AML-193 (cell line): ENCODE data around the gene COPG1.
"Not testable (repeated sequence)": the region's sequence is repeated elsewhere in the genome, so short reads cannot be mapped to it uniquely, and the experiment has no call there.

Experiments used
- DNase-seq, 2 experiments: peaks; one replicate each; lab custom pipeline; 2025; lab: John Stamatoyannopoulos, UW

COPG1 gene

DNA sequence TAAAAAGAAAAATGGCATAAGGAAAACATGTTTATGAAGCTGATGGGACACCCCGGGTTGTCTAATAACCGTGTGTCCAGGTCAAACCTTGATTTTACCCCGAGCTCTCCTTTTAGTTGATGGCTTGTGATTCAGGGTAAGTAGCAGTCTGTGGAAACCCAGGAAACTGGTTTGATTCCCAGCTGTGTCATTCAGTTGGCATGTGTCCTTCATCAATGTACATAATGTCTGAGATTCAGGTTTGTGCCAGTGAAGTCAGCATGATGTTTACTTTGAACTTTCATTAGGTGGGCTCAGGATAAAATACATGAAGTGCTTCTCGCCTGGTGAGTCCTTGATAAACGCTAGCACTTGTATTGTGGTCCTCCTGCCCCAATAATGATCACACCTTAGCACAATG lies 4.3 kb upstream of the COPG1 start:
- DNase-seq, result no peak

- DNase-seq, result peak; percentile 98 to 99
These were observed 3.6 kb upstream of the COPG1 start for GRCh38 chr3:129245641-129246306.

DNA sequence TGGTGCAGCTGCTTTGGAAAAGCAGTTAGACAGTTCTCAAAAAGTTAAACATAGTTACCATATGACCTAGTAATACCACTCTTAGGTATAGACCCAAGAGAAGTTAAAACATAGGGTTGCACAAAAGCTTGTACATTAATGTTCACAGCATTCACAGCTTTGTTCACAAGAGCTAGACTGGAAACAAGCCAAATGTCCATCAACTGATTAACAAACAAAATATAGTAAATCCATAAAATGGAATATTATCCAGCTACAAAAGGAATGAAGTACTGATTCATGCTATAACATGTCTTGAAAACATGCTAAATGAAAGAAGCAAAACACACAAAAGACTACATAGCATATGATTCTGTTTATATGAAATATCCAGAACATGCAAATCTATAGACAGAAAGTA lies 2.8 kb upstream of the COPG1 start:
- no peak for DNase-seq

GRCh38 chr3:129248286-129248979 lies 973 bp upstream of the COPG1 start:
- DNase-seq, result no peak

DNA sequence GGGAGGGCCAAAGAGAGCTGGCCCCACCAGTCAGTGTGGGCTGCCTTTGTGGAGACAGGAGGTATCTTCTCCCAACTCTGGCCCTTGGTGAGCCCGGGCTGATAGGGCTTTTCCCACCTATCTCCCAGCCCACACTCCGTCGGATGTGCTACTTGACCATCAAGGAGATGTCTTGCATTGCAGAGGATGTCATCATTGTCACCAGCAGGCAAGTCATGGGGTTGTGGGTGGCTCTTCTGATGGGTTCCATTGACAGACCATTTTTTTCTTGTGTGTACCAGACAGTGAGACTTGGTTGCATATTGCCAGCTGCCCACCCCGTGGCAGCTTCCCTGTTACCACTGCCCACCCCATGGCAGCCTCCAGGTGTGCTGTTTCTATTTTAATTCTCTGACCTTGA lies 3.3 kb downstream of the COPG1 start:
- no peak for DNase-seq

- no peak for DNase-seq
These were observed 5.3 kb downstream of the COPG1 start for GRCh38 chr3:129254536-129255230.

GRCh38 chr3:129256270-129256669 lies 6.9 kb downstream of the COPG1 start:
- DNase-seq, result no peak

DNA sequence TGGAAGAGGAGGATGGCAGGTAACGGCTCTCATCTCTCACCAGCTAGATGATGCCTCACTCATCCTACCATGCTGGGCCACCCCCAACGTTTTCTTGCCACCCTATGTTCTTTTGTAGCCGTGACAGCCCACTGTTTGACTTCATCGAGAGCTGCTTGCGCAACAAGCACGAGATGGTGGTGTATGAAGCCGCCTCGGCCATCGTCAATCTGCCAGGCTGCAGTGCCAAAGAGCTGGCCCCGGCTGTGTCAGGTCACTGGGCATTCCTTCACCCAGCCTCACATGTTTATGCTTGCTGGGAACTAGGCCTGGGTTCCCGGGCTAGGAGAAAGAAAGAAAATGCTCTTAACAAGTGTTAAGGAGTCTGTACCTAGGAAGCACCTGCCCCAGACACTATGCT lies 8.2 kb downstream of the COPG1 start:
- no peak for DNase-seq

DNA sequence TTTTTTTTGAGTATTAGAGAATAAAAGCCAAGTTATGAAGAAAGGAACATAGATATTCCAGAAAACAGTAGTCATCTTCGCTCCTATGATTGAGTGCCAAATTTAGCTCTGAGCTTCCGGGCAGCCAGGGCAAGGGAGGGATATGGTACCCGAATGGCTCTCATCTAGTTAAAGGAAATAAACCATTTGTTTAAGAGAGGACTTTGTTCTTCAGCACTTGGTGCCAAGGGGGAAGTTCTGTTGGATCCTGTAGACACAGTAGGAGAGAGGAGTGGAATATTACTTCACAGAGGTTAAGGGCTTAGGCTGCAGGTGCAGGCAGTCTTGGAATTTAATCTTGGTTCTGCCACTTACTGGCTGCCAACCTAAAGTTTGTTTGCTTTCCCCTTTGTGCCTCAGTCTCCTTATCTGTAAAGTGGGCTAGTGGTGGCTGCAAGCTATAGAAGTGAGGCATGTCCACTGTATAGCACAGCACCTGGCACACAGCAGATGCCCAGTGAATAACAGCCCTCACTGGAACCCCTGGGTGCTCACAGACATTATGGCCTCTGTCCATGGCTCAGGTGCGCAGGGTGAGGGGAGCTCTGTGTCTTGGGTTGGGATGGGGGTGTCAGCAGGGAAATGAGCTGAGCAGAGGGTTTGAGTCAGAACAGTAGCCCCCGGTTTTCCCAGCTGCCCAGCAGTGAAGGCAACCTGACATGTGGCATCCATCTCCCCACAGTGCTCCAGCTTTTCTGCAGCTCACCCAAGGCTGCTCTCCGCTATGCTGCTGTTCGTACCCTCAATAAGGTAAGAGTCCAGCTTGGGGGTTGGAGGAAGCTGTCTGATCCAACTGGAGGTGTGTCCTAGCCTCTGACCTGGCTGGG lies 10.4 kb downstream of the COPG1 start:
- no peak for DNase-seq

GRCh38 chr3:129260606-129261005 lies 11.2 kb downstream of the COPG1 start:
- no peak for DNase-seq

GRCh38 chr3:129261894-129262293 lies 12.5 kb downstream of the COPG1 start:
- DNase-seq, result no peak

GRCh38 chr3:129263161-129263910 lies 13.9 kb downstream of the COPG1 start:
- DNase-seq, result no peak

DNA sequence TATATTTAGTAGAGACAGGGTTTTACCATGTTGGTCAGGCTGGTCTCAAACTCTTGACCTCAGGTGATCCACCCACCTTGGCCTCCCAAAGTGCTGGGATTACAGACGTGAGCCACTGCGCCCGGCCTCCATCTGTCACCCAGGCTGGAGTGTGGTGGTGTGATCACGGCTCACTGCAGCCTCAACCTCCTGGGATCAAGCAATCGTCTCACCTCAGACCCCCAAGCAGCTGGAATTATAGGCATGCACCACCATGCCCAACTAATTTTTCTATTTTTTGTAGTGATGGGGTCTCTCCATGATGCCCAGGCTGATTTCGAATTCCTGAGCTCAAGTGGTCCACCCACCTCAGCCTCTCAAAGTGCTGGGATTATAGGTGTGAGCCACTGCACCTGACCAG lies 15.6 kb downstream of the COPG1 start:
- not testable (repeated sequence) for DNase-seq

GRCh38 chr3:129266651-129267050 lies 17.2 kb downstream of the COPG1 start:
- no peak for DNase-seq

- DNase-seq, result no peak
These were observed 19.0 kb downstream of the COPG1 start for GRCh38 chr3:129268396-129268795.

DNA sequence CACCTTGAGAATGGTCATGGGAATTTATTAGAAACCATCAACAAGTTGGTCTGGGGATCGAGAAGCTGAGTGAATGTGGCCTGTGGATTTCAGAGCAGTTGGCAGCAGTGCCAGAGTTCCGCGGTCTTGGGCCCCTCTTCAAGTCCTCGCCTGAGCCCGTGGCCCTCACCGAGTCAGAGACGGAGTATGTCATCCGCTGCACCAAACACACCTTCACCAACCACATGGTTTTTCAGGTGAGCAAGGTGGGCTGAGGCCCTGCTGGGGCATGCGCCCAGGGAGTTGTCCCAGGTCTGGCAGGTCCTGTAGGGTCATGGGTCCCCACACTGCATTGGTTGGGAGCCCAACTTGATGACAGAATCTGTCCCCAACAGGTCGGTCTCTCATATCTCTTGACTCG lies 22.3 kb downstream of the COPG1 start:
- DNase-seq, result no peak

DNA sequence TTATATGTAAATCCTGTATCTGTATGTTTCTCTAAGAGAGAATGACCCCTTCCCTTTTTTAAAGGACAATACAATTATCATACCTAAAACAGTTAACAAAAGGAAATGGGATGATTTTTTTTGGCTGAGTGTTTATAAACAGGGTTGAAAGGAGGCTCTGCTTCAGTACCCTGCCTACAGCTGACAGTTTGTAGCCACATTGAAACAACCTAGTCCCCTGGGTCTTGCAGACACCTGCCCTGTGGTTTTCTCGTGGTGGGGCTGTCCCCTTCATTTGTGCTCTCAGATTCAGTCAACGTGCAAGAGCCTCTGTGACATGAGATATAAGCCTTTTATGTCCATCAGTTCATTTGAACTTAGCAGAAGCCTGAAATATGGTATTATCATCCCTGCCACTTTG lies 27.0 kb downstream of the COPG1 start:
- no peak for DNase-seq

- no peak for DNase-seq
These were observed 28.4 kb downstream of the COPG1 start for GRCh38 chr3:129277829-129278271.

- DNase-seq, result peak; percentile 86 to 90
These were observed 29.1 kb downstream of the COPG1 start, which contains the start of gene HMCES for GRCh38 chr3:129278439-129278965. HMCES (plus strand) TSS chr3:129278870; CDS start chr3:129279733, 863 bp downstream.

DNA sequence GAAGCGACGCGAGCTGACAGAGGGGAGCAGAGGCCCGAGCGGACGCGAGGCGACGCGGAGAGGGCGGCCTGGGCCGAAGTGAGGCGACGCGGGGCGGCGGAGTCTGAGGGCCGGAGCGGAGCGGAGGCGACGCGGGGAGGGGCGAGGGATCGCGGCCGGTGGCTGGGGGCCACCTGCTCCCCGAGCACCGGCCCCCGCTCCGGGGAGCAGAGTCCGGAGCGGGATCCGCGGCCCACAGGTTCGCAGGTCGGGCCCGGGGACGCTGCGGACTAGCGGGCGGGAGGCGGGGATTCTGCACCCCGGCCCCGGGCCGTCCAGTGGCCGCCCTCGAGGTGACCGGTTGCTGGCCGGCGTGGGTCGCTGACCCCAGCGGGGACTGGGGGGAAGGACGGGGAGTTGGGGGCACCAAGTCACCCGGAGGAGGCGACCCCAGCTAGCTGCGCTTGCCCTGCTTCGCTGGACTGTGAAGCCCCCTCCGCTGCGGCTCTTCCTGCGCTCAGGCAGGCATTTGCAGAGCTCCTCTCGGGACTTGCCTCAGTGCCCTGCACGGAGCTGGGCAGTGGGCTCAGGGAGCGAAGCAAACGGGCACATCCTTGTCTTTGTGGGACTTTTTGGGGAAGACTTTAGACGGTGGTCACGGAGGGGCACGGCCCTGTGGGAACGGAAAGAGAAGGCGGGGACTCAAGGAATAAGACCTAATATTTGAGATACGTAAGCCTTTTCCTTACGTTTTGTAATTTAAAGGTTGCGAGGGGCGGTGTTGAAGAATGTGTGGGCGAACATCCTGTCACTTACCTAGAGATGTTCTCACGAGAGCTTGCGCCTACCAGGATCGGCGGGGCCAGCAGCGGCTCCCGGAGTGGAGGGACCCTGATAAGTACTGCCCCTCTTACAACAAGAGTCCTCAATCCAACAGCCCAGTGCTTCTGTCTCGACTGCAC lies 29.8 kb downstream of the COPG1 start:
- DNase-seq, result peak; percentile 45 to 47
